Neutrophil (primary cell): ENCODE measurements around the gene CAPZA2.

Source experiments
- H3K27ac ChIP-seq: fragments of 200-600 bp; sonication (generic); 2 replicates; pipeline ENCODE4 v1.5.1; 2016; ENCODE audit warnings: mild to moderate bottlenecking, moderate library complexity
- H3K27me3 ChIP-seq: fragments of 200-600 bp; sonication (generic); 2 replicates; pipeline ENCODE4 v1.6.0; 2016; ENCODE audit warnings: mild to moderate bottlenecking
- H3K36me3 ChIP-seq: fragments of 200-600 bp; sonication (generic); 2 replicates; pipeline ENCODE4 v1.5.1; 2017
- H3K4me1 ChIP-seq, 2 experiments: fragments of 200-600 bp in 1 of 2; sonication (generic) in 1 of 2; 1 replicate in 1 of 2; 2 replicates in 1 of 2; pipeline versions ENCODE4 v1.5.1 to v1.6.1; 2013 to 2016; ENCODE audit warnings: low read depth in 1 of 2, low read length in 1 of 2, mild to moderate bottlenecking in 1 of 2, moderate library complexity in 1 of 2; ENCODE audit not compliant: control insufficient read depth in 1 of 2, insufficient read depth in 1 of 2
- H3K4me3 ChIP-seq, 2 experiments: fragments of 200-600 bp in 1 of 2; sonication (generic) in 1 of 2; 1 replicate in 1 of 2; 2 replicates in 1 of 2; pipeline ENCODE4 v1.5.1; 2013 to 2016; ENCODE audit warnings: low read depth in 1 of 2, low read length in 1 of 2, mild to moderate bottlenecking in 1 of 2, moderate library complexity in 1 of 2
- H3K9me3 ChIP-seq: fragments of 200-600 bp; sonication (generic); 2 replicates; pipeline ENCODE4 v1.5.1; 2016
- TF ChIP-seq, protein P1 (sequence below): fragments of 200-600 bp; sonication (generic); IDR thresholded peaks from 2 replicates; pipeline ENCODE4 v1.5.1; 2016; ENCODE audit warnings: antibody characterized with exemption

The CAPZA2 gene

DNA sequence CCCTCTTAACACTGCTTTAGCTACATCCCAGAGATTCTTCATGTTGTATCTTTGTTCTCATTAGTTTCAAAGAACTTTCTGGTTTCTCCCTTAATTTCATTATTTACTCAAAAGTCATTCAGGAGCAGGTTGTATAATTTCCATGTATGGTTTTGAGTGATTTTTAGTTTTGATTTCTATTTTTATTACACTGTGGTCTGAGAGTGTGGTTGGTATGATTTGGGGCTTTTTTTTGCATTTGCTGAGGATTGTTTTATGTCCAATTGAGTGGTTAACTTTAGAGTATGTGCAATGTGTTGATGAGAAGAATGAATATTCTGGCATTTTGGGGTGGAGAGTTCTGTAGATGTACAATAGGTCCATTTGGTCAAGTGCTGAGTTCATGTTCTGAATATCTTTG lies 37.9 kb upstream of the CAPZA2 start:
- H3K4me3 ChIP-seq, result no peak overlapping the region
- H3K27ac ChIP-seq, result no peak overlapping the region
- TF ChIP-seq, protein P1, sequence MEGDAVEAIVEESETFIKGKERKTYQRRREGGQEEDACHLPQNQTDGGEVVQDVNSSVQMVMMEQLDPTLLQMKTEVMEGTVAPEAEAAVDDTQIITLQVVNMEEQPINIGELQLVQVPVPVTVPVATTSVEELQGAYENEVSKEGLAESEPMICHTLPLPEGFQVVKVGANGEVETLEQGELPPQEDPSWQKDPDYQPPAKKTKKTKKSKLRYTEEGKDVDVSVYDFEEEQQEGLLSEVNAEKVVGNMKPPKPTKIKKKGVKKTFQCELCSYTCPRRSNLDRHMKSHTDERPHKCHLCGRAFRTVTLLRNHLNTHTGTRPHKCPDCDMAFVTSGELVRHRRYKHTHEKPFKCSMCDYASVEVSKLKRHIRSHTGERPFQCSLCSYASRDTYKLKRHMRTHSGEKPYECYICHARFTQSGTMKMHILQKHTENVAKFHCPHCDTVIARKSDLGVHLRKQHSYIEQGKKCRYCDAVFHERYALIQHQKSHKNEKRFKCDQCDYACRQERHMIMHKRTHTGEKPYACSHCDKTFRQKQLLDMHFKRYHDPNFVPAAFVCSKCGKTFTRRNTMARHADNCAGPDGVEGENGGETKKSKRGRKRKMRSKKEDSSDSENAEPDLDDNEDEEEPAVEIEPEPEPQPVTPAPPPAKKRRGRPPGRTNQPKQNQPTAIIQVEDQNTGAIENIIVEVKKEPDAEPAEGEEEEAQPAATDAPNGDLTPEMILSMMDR, result no peak
- H3K4me1 ChIP-seq, result no peaks in the 10 kb centered on the region
- no peaks in the 10 kb centered on the region for H3K27me3 ChIP-seq
- no peaks in the 10 kb centered on the region for H3K36me3 ChIP-seq
- H3K9me3 ChIP-seq, result no peaks in the 10 kb centered on the region

DNA sequence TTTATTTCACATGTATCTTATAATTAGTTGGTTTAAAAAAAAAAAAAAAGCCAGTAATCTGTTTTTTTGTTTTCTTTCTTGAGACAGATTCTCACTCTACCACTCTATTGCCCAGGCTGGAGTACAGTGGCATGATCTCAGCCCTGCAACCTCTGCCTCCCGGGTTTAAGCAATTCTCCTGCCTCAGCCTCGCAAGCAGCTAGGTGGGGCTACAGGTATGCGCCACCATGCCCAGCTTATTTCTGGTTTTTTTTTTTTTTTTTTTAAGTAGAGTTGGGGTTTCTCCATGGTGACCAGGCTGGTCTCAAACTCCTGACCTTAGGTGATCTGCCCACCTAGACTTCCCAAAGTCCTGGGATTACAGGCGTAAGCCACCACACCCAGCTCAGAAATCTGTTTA lies 34.1 kb upstream of the CAPZA2 start:
- H3K4me1 ChIP-seq, result no peaks in the 10 kb centered on the region
- H3K27me3 ChIP-seq, result no peaks in the 10 kb centered on the region
- H3K36me3 ChIP-seq, result no peaks in the 10 kb centered on the region
- TF ChIP-seq, protein P1, result no peak
- no peak overlapping the region for H3K27ac ChIP-seq
- H3K4me3 ChIP-seq, result no peak overlapping the region
- H3K9me3 ChIP-seq, result no peaks in the 10 kb centered on the region

DNA sequence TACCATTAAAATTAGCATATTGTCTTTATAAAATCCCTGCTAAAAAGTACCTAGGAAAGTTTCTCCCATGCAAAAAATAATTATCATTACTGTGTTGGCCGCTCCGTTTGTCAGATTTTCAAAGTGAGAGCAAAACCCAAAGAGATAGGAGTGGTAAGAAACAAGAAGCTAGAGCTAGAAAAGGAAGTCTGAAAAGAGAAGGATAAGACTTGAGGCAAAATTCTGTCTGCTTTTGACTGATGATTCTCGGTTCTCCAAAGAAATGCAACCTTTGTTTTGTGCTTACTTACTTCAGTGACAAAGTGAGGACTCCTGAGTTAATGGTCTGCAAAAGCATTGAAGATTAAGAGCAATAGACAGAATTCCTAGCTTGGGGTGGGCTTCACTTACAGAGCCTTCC lies 33.3 kb upstream of the CAPZA2 start:
- TF ChIP-seq, protein P1, result no peak

DNA sequence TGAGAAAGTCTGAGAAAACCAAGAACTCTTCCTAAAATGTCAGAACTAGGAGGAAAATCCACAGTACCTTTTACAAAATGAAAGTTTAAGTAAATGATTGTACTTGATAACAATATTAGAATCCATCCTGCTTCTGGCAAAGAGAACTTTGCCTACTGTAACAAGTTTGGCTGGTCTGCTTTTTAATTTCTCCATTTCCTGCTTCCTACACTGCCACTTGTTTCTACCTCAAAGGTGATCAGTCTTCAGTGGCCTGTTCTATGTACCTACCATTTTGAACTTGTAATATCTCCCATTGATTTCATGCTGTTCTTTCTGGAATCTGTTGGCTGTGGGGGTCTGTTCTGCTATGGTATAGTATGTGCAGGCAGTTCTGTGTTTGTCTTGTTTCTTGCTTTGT lies 32.9 kb upstream of the CAPZA2 start:
- H3K4me3 ChIP-seq, result no peak overlapping the region
- no peaks in the 10 kb centered on the region for H3K36me3 ChIP-seq
- H3K4me1 ChIP-seq, result no peaks in the 10 kb centered on the region
- no peak overlapping the region for H3K27ac ChIP-seq
- no peaks in the 10 kb centered on the region for H3K27me3 ChIP-seq
- no peaks in the 10 kb centered on the region for H3K9me3 ChIP-seq
- TF ChIP-seq, protein P1, result no peak

More for the DNA sequence above, 33.3 kb upstream of the CAPZA2 start:
- Histone ChIP-seq H3K4me3 (no peak overlapping the region), H3K9me3 (no peaks in the 10 kb centered on the region), H3K36me3 (no peaks in the 10 kb centered on the region), H3K4me1 (no peaks in the 10 kb centered on the region), H3K27ac (no peak overlapping the region), H3K27me3 (no peaks in the 10 kb centered on the region)

DNA sequence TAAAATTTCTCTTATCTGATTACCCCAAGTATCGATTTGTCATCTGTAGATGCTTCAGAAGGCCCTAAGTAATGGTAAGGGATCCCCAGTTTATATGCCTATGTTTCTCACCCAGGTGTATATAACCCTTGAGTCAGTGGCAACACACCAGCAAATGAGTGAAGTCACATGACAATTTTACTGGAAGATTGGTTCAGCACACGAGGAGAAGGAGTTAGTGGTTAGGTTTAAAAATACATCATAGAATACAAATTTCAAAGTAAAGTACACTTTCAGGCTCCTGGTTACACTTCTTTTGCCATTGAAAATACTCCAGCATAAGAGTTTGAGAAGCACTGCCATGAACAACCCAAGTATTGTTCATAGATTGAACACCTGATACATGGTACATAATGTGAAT lies 29.7 kb upstream of the CAPZA2 start:
- TF ChIP-seq, protein P1, result no peak
- Histone ChIP-seq H3K4me1 (no peaks in the 10 kb centered on the region), H3K27ac (no peak overlapping the region), H3K4me3 (no peak overlapping the region), H3K27me3 (no peaks in the 10 kb centered on the region), H3K9me3 (no peaks in the 10 kb centered on the region), H3K36me3 (no peaks in the 10 kb centered on the region)
